Activated CD8-positive, alpha-beta memory T cell treated with anti-CD3 and anti-CD28 coated beads, Interleukin-2, amount 50 U/mL, for 24 hours (primary cell): Measurements from ENCODE around the gene AGMAT.

Experiments
- DNase-seq: peaks from one replicate; pipeline ENCODE4 v3.0.0-alpha.2; 2020; ENCODE audit errors: extremely low read depth

The AGMAT gene

DNA sequence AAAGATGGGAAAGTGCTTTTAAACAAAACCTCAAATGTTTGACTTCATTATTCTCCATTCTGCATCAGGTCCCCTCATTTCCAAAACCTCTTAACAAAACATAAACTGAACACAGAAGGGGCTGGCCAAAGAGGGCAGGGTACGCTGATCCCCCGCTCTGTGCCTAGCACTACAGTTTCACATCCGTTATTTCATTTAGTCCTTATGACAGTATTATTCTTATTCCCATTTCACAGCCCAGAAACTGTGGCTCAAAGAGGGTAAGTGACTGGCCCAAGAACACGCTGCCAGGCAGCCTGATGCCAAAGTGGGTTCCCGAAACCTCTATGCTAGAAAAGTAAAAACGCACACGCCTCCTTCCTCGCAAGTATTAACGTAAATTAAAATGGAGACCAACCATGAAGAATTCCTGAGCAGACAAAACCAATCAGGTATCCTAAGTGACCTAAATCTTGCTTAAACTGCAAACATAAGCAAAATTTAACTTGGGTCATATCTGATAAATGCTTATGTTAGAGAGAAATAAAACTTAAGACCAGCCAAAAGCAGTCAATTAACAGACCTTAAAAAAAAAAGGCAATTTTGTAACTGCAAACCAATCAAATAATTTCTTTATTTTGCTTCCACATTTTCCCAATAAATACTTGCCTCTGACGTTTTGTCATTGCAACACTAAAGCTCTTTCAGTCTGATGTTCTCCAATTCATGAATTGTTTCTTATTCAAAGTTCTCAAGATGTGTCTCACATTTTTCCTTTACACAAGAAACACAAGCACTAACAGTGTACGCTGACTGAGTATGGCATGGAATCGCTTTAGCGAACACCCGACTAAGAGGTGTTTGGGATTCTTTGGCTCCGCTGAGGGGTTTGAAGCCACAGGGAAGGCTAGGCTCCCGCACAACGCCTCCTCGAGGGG, 61.5 kb downstream of the AGMAT start:
- no peak for DNase-seq

DNA sequence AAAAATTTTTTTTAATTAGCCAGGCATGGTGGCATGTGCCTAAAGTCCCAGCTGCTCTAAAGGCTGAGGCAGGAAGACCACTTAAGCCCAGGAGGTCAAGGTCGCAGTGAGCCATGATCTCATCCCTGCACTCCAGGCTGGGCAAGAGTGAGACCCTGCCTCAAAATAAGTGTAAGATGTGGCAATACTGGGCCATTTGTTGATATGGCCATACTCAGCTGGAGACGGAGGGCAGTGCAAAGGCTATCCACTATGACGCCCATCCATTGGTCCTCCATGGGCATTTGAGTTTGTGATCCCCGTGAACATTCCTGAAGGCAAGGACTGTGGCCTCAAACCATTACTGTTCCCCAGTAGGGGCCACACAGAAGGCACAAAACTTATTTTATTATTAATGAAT, 62.3 kb downstream of the AGMAT start:
- DNase-seq = no peak
